ENCODE results near the gene ZBED4. TPM values are rescaled to one million over a fixed set of nuclear protein-coding genes. Genes with fewer than 3 reads are reported as not detected.

Gene ZBED4
- total RNA-seq, 1 experiment from 2014 or later = 23.0 TPM

GRCh38 chr22:49911881-49912625 lies 58.4 kb downstream of the ZBED4 start:
- H2BK120ac ChIP-seq (ENCODE audit: low read depth, low read length, poor library complexity, severe bottlenecking) = no peak overlapping the region
- Mint-ChIP-seq H3K27me3 (ENCODE audit: low read depth) (no peaks in the 10 kb centered on the region), H3K4me1 (peaks cover under 1 to 3% of the 10 kb centered on the region in 2 experiments; a peak in 2 of 4 replicates), H3K4me3 (no peak overlapping the region), H3K9me3 (no peaks in the 10 kb centered on the region; a peak in 1 of 5 replicates), H3K27ac (no peak overlapping the region), H3K36me3 (ENCODE audit: insufficient read depth in 1 of 3, low read depth in 3 of 3) (peaks cover 9 to 43% (median 33%) of the 10 kb centered on the region in 3 experiments; a peak in 6 of 7 replicates)
- no peak overlapping the region for H3K56ac ChIP-seq (ENCODE audit: insufficient read length, low read depth, low read length)
- no peak overlapping the region for H4K5ac ChIP-seq (ENCODE audit: insufficient read length, low read depth, low read length)
- H3K9me3 ChIP-seq (ENCODE audit: control insufficient read depth, low read depth, low read length) = no peaks in the 10 kb centered on the region
- H2BK20ac ChIP-seq (ENCODE audit: low read depth, low read length, poor library complexity, severe bottlenecking) = no peak overlapping the region
- H3K27me3 ChIP-seq (ENCODE audit: insufficient read depth, low read length) = no peaks in the 10 kb centered on the region
- H3T11ph ChIP-seq (ENCODE audit: low read length) = no peak overlapping the region
- no peaks in the 10 kb centered on the region for H3K79me1 ChIP-seq (ENCODE audit: insufficient read depth, low read depth, low read length, poor library complexity, severe bottlenecking)
- no peak overlapping the region for H3K18ac ChIP-seq (ENCODE audit: insufficient read length, low read depth, low read length)
- H4K20me1 ChIP-seq (ENCODE audit: control insufficient read depth, insufficient read depth, insufficient read length) = no peaks in the 10 kb centered on the region
- no peak overlapping the region for H2BK15ac ChIP-seq (ENCODE audit: low read depth, low read length)
- H2AFZ ChIP-seq (ENCODE audit: low read length) = no peak overlapping the region
- H3K79me2 ChIP-seq (ENCODE audit: insufficient read depth, low read length) = no peaks in the 10 kb centered on the region; the same call in 1 of the 2 replicates
- DNase-seq = no peak
- no peaks in the 10 kb centered on the region for H3K4me1 ChIP-seq (ENCODE audit: insufficient read depth, low read length)
- WGBS (ENCODE audit: extremely low coverage, insufficient read length, low lambda C conversion rate) = no CpG with 5 or more reads among the region's 30 CpGs
- no peak overlapping the region for H3K4ac ChIP-seq (ENCODE audit: low read depth, low read length)
- H2AK5ac ChIP-seq (ENCODE audit: insufficient read length, low read length) = no peak overlapping the region
- H4K91ac ChIP-seq (ENCODE audit: insufficient read length, low read depth, low read length) = no peak overlapping the region
- H3K9ac ChIP-seq (ENCODE audit: extremely low read depth, insufficient read length, low read length) = no peak overlapping the region
- H2BK5ac ChIP-seq (ENCODE audit: insufficient read length, low read length) = no peak overlapping the region
- no peak overlapping the region for H3K4me2 ChIP-seq (ENCODE audit: insufficient read depth, insufficient read length, low read length)
- H4K8ac ChIP-seq (replicated peaks; ENCODE audit: insufficient read length, low read depth, low read length) = no peak overlapping the region
- no peak overlapping the region for H3K14ac ChIP-seq (ENCODE audit: insufficient read depth, low read length)
- H2BK12ac ChIP-seq (ENCODE audit: insufficient read length, low read depth, low read length) = no peak overlapping the region
- H3K23me2 ChIP-seq (ENCODE audit: insufficient read length, low read depth, low read length, poor library complexity, severe bottlenecking) = no peaks in the 10 kb centered on the region
- no peak for TF ChIP-seq CTCF (conservative IDR thresholded peaks at IDR 0.05)
- no peak overlapping the region for H3K23ac ChIP-seq (ENCODE audit: insufficient read length, low read depth, low read length)
- no peak overlapping the region for H3K27ac ChIP-seq (ENCODE audit: insufficient read length, low read depth, low read length)

Data from H9 (cell line).